SK-N-SH treated with all-trans-retinoic acid at 6 μM for 48 hours (cell line): ENCODE results near the gene DAB1.

ENCODE experiments used
- ATAC-seq: fragments of 200-7000 bp; cut with Tn5 transposase; 3 replicates; pipeline ENCODE4 v1.9.1; 2020; ENCODE audit warnings: mild to moderate bottlenecking, moderate library complexity
- ARNTL ChIP-seq: fragments of 450-650 bp; formaldehyde crosslinking; IDR thresholded peaks from 2 replicates; pipeline ENCODE4 v1.5.0; 2020; ENCODE audit warnings: low read depth, mild to moderate bottlenecking, moderate library complexity, borderline replicate concordance
- BACH2 ChIP-seq: fragments of 250-450 bp; sonication (Bioruptor Pico); IDR thresholded peaks from 2 replicates; pipeline ENCODE4 v1.9.0; 2021; ENCODE audit warnings: mild to moderate bottlenecking, borderline replicate concordance
- CREB5 ChIP-seq: fragments of 250-450 bp; sonication (Bioruptor Pico); IDR thresholded peaks from 2 replicates; pipeline ENCODE4 v1.5.1; 2020; ENCODE audit warnings: low read depth, mild to moderate bottlenecking, moderate library complexity
- CSDC2 ChIP-seq: fragments of 250-450 bp; sonication (Bioruptor Pico); IDR thresholded peaks from 2 replicates; pipeline ENCODE4 v1.5.0; 2020; ENCODE audit warnings: mild to moderate bottlenecking, moderate library complexity
- CSRNP3 ChIP-seq: fragments of 250-450 bp; sonication (Bioruptor Pico); IDR thresholded peaks from 2 replicates; pipeline ENCODE4 v1.5.1; 2021; ENCODE audit warnings: mild to moderate bottlenecking, moderate library complexity
- ESRRG ChIP-seq: fragments of 250-450 bp; sonication (Bioruptor Pico); IDR thresholded peaks from 2 replicates; pipeline ENCODE4 v1.6.1; 2021; ENCODE audit warnings: mild to moderate bottlenecking
- GLIS3 ChIP-seq: fragments of 250-450 bp; sonication (Bioruptor Pico); IDR thresholded peaks from 2 replicates; pipeline ENCODE4 v1.5.0; 2020; ENCODE audit warnings: mild to moderate bottlenecking, moderate library complexity
- ISL1 ChIP-seq: fragments of 250-450 bp; sonication (Bioruptor Pico); IDR thresholded peaks from 2 replicates; pipeline ENCODE4 v2.1.2; 2022; ENCODE audit warnings: mild to moderate bottlenecking, moderate library complexity
- OSR1 ChIP-seq: fragments of 250-450 bp; sonication (Bioruptor Pico); IDR thresholded peaks from 2 replicates; pipeline ENCODE4 v1.8.0; 2022; ENCODE audit warnings: moderate library complexity, mild to moderate bottlenecking, inconsistent platforms
- PATZ1 ChIP-seq: fragments of 250-450 bp; sonication (Bioruptor Pico); IDR thresholded peaks from 2 replicates; pipeline ENCODE4 v1.8.0; 2020; ENCODE audit warnings: mild to moderate bottlenecking, moderate library complexity, borderline replicate concordance
- POU6F1 ChIP-seq: fragments of 250-450 bp; sonication (Bioruptor Pico); IDR thresholded peaks from 2 replicates; pipeline ENCODE4 v1.8.0; 2021; ENCODE audit warnings: low read depth, mild to moderate bottlenecking, moderate library complexity, borderline replicate concordance
- PPARA ChIP-seq: fragments of 250-450 bp; sonication (Bioruptor Pico); IDR thresholded peaks from 2 replicates; pipeline ENCODE4 v1.5.0; 2020; ENCODE audit warnings: mild to moderate bottlenecking, borderline replicate concordance
- RARB ChIP-seq: fragments of 250-450 bp; sonication (Bioruptor Pico); IDR thresholded peaks from 2 replicates; pipeline ENCODE4 v1.8.0; 2021; ENCODE audit warnings: mild to moderate bottlenecking, moderate library complexity
- SNAI2 ChIP-seq: fragments of 250-450 bp; sonication (Bioruptor Pico); IDR thresholded peaks from 2 replicates; pipeline ENCODE4 v1.5.0; 2020; ENCODE audit warnings: mild to moderate bottlenecking, moderate library complexity
- TCF4 ChIP-seq: fragments of 250-450 bp; sonication (Bioruptor Pico); IDR thresholded peaks from 2 replicates; pipeline ENCODE4 v1.8.0; 2021; ENCODE audit warnings: mild to moderate bottlenecking, moderate library complexity, borderline replicate concordance
- TOX ChIP-seq: fragments of 250-450 bp; sonication (Bioruptor Pico); IDR thresholded peaks from 2 replicates; pipeline ENCODE4 v1.8.0; 2021; ENCODE audit warnings: mild to moderate bottlenecking, moderate library complexity, borderline replicate concordance
- TSHZ2 ChIP-seq: fragments of 250-450 bp; sonication (Bioruptor Pico); IDR thresholded peaks from 2 replicates; pipeline ENCODE4 v1.5.0; 2020; ENCODE audit warnings: mild to moderate bottlenecking, moderate library complexity
- ZC3H10 ChIP-seq: fragments of 250-450 bp; sonication (Bioruptor Pico); IDR thresholded peaks from 2 replicates; pipeline ENCODE4 v1.5.1; 2021; ENCODE audit warnings: mild to moderate bottlenecking, moderate library complexity
- ZFP3 ChIP-seq: fragments of 250-450 bp; sonication (Bioruptor Pico); IDR thresholded peaks from 2 replicates; pipeline ENCODE4 v1.5.0; 2020; ENCODE audit warnings: mild to moderate bottlenecking, moderate library complexity
- ZFP30 ChIP-seq: fragments of 450-650 bp; formaldehyde crosslinking; IDR thresholded peaks from 2 replicates; pipeline ENCODE4 v1.5.0; 2022; ENCODE audit warnings: mild to moderate bottlenecking, moderate library complexity
- ZNF70 ChIP-seq: fragments of 450-650 bp; formaldehyde crosslinking; IDR thresholded peaks from 2 replicates; pipeline ENCODE4 v1.5.0; 2020; ENCODE audit warnings: mild to moderate bottlenecking, moderate library complexity
- ZNF8 ChIP-seq: fragments of 450-650 bp; formaldehyde crosslinking; IDR thresholded peaks from 2 replicates; pipeline ENCODE4 v1.5.0; 2020; ENCODE audit warnings: mild to moderate bottlenecking, moderate library complexity

DAB1 gene

GRCh38 chr1:57258557-57259325 lies 165.1 kb downstream of the DAB1 start:
- peak; percentile 58; the same call in 2 of the 3 replicates for ATAC-seq

GRCh38 chr1:57255945-57256344 lies 167.9 kb downstream of the DAB1 start:
- no peak for TF ChIP-seq TOX (CRISPR knock-in tag)
- TF ChIP-seq PPARA = no peak
- TF ChIP-seq POU6F1 (CRISPR knock-in tag) = no peak
- no peak for TF ChIP-seq CSRNP3 (CRISPR knock-in tag)
- no peak for TF ChIP-seq TCF4
- TF ChIP-seq GLIS3 = no peak
- no peak for TF ChIP-seq SNAI2 (CRISPR knock-in tag)
- no peak for TF ChIP-seq CSDC2 (CRISPR knock-in tag)
- no peak for TF ChIP-seq ZNF70 (CRISPR knock-in tag)
- ATAC-seq = no peak

More at GRCh38 chr1:57258557-57259325, 165.1 kb downstream of the DAB1 start:
- no peak for TF ChIP-seq ZC3H10 (CRISPR knock-in tag)
- no peak for TF ChIP-seq ZNF8 (CRISPR knock-in tag)
- TF ChIP-seq BACH2 (CRISPR knock-in tag) = no peak
- TF ChIP-seq TSHZ2 (CRISPR knock-in tag) = no peak
- no peak for TF ChIP-seq CREB5 (CRISPR knock-in tag)
- no peak for TF ChIP-seq PPARA
- TF ChIP-seq ZNF70 (CRISPR knock-in tag) = no peak
- no peak for TF ChIP-seq ISL1 (CRISPR knock-in tag)
- no peak for TF ChIP-seq RARB (CRISPR knock-in tag)
- TF ChIP-seq PATZ1 (CRISPR knock-in tag) = no peak
- no peak for TF ChIP-seq GLIS3
- no peak for TF ChIP-seq ARNTL (CRISPR knock-in tag)
- TF ChIP-seq ZFP30 (CRISPR knock-in tag) = no peak
- TF ChIP-seq ESRRG (CRISPR knock-in tag) = no peak
- no peak for TF ChIP-seq OSR1 (CRISPR knock-in tag)

GRCh38 chr1:57254022-57254421 lies 169.8 kb downstream of the DAB1 start:
- ATAC-seq = peak; percentile 85
- TF ChIP-seq OSR1 (CRISPR knock-in tag) = no peak
- TF ChIP-seq ISL1 (CRISPR knock-in tag) = peak; percentile 33; the same call in 1 of the 2 replicates
- peak; percentile 82 for TF ChIP-seq ZFP3 (CRISPR knock-in tag)
